SK-N-MC (cell line): ENCODE results near the gene FAM216A.

Source experiments
- EZH2 ChIP-seq: fragments of 200-600 bp; sonication (generic); IDR thresholded peaks from one replicate; pipeline ENCODE4 v1.6.1; 2017; ENCODE audit warnings: antibody characterized with exemption
- POLR2AphosphoS5 ChIP-seq: IDR thresholded peaks from 2 replicates; pipeline ENCODE4 v1.6.1; 2012; ENCODE audit warnings: mild to moderate bottlenecking, low read depth, low read length, borderline replicate concordance

- TF ChIP-seq POLR2AphosphoS5 (no peak), EZH2 (no peak)
Measured at GRCh38 chr12:110534811-110535210, 66.2 kb downstream of the FAM216A start.
